H7 (cell line): Measurements from ENCODE around the gene SCYL1. TPM values are rescaled to one million over a fixed set of nuclear protein-coding genes. Genes with fewer than 3 reads are reported as not detected.
"Not testable (repeated sequence)": the region's sequence is repeated elsewhere in the genome, so short reads cannot be mapped to it uniquely, and the experiment has no call there.

Source experiments
- DNase-seq: peaks from one replicate; pipeline ENCODE4 v3.0.0; 2012
- H3K27me3 ChIP-seq: 2 replicates; pipeline ENCODE4 v1.6.0; 2011; ENCODE audit warnings: mild to moderate bottlenecking, low read length; ENCODE audit not compliant: control insufficient read depth, insufficient read depth
- H3K36me3 ChIP-seq: replicated peaks from 2 replicates; pipeline ENCODE4 v1.5.1; 2011; ENCODE audit warnings: low read length; ENCODE audit not compliant: control insufficient read depth, insufficient read depth
- H3K4me3 ChIP-seq: 2 replicates; pipeline ENCODE4 v1.5.1; 2011; ENCODE audit warnings: low read depth, mild to moderate bottlenecking, control low read depth, low read length, moderate library complexity; ENCODE audit not compliant: insufficient read depth
- total RNA-seq: library from RNA; depleted of rRNA; stranded (reverse); fragments of >200 nt; shearing (Covaris generic); gene quantifications from 2 replicates; pipeline ENCODE4 v1.2.3, GENCODE V29; 2014

Gene SCYL1
- total RNA-seq, 1 experiment from 2014 or later: 72.3 TPM

DNA sequence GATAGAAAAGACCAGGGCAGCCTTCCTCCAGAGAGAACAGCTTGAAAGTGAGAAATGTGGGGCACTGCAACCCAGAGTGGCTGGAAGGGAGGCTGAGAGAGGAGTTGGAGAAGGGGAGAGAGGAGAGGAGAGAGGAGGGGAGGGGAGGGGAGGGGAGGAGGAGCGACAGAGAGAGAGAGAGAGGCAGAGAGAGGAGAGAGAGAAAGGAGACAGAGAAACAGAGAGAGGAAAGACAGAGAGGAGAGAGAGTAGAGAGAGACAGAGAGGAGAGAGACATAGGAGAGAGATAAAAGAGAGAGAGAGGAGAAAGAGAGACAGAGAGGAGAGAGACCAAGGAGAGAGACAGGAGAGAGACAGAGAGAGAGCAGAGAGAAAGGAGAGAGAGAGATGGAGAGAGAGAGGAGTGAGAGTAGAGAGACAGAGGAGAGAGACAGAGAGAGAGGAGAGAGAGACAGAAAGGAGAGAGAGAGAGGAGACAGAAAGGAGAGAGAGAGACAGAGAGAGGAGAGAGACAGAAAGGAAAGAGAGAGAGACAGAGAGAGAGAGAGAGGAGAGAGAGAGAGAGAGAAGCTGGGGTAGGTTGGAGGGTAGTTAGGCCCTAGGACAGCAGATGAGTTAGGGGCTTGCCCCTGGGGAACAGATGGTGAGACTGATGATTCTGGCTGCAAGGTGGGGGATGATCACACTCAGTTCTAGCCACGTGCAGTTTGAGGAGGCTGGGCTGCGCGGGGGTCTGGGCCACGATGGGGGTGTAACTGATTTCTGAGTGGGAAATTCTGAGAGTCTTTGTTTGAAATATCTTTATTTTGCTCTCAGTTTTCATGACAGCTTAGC, 8.5 kb upstream of the SCYL1 start:
- Histone ChIP-seq H3K36me3 (no peaks in the 10 kb centered on the region), H3K27me3 (no peaks in the 10 kb centered on the region), H3K4me3 (no peak overlapping the region)
- DNase-seq: peak; percentile 36

DNA sequence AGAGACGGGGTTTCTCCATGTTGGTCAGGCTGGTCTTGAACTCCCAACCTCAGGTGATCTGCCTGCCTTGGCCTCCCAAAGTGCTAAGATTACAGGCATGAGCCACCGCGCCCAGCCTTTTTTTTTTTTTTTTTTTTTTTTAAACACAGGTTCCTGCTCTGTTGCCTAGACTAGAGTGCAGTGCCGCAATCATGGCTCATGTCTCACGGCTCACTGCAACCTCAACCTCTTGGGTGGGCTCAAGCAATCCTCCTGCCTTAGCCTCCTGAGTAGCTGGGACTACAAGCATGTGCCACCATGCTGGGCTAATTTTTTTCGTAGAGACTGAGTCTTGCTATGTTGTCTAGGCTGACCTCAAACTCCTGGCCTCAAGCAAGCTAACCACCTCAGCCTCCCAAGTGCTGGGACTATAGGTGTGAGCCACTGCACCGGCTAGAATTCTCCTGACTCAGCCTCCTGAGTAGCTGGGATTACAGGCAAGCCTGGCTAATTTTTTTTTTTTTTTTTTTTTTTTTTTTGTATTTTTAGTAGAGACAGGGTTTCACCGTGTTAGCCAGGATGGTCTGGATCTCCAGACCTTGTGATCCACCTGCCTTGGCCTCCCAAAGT, 5.8 kb upstream of the SCYL1 start:
- DNase-seq, H3K27me3 ChIP-seq, H3K36me3 ChIP-seq, H3K4me3 ChIP-seq: not testable (repeated sequence)

DNA sequence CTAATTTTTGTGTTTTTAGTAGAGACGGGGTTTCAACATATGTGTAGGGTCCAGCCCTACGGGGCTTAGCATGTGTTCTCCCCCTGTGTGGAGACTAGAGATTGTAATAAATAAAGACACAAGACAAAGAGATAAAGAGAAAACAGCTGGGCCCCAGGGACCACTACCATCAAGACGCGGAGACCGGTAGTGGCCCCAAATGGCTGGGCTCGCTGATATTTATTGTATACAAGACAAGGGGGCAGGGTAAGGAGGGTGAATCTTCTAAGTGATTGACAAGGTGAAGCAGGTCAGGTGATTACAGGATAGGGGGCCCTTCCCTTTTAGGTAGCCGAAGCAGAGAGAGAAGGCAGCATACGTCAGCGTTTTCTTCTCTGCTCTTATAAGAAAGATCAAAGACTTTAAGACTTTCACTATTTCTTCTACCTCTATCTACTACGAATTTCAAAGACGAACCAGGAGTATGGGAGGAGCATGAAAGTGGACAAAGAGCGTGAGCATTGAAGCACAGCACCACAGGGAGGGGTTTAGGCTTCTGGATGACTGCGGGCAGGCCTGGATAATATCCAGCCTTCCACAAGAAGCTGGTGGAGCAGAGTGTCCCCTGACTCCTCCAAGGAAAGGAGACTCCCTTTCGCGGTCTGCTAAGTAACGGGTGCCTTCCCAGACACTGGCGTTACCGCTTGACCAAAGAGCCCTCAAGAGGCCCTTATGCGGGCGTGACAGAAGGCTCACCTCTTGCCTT, 2.9 kb upstream of the SCYL1 start:
- DNase-seq, H3K27me3 ChIP-seq, H3K36me3 ChIP-seq, H3K4me3 ChIP-seq: not testable (repeated sequence)

DNA sequence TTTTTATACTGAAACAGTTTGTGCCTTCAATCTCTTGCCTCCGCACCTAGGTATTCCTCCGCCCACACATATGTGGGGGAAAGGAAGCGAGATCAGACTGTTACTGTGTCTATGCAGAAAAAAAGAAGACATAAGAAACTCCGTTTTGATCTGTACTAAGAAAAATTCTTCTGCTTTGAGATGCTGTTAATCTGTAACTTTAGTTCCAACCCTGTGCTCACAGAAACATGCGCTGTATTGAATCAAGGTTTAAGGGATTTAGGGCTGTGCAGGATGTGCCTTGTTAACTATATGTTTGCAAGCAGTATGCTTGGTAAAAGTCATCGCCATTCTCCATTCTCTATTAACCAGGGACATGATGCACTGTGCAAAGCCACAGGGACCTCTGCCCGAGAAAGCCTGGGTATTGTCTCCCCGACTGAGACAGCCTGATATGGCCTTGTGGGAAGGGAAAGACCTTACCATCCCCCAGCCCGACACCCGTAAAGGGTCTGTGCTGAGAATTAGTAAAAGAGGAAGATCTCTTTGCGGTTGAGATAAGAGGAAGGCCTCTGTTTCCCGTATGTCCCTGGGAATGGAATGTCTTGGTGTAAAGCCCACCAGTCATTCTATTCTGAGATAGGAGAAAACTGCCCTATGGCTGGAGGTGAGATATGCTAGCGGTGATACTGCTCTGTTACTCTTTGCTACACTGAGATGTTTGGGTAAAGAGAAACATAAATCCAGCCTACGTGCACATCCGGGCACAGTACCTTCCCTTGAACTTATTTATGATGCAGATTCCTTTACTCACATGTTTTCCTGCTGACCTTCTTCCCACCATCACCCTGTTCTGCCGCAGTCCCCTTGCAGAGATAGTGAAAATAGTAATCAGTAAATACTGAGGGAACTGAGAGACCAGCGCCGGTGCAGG, 1.9 kb upstream of the SCYL1 start:
- H3K4me3 ChIP-seq, H3K27me3 ChIP-seq, DNase-seq, H3K36me3 ChIP-seq: not testable (repeated sequence)

DNA sequence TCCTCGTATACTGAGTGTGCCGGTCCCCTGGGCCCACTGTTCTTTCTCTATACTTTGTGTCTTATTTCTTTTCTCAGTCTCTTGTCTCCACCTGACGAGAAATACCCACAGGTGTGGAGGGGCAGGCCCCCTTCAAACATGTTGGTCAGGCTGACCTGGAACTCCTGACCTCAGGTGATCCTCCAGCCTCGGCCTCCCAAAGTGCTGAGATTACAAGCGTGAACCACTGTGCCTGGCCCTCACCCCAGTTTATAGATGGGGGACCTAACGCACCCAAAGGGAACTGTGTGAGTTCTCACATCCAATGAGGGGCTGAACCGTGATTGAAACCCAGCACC, 1.3 kb upstream of the SCYL1 start:
- not testable (repeated sequence) for DNase-seq, H3K36me3 ChIP-seq, H3K27me3 ChIP-seq, H3K4me3 ChIP-seq

DNA sequence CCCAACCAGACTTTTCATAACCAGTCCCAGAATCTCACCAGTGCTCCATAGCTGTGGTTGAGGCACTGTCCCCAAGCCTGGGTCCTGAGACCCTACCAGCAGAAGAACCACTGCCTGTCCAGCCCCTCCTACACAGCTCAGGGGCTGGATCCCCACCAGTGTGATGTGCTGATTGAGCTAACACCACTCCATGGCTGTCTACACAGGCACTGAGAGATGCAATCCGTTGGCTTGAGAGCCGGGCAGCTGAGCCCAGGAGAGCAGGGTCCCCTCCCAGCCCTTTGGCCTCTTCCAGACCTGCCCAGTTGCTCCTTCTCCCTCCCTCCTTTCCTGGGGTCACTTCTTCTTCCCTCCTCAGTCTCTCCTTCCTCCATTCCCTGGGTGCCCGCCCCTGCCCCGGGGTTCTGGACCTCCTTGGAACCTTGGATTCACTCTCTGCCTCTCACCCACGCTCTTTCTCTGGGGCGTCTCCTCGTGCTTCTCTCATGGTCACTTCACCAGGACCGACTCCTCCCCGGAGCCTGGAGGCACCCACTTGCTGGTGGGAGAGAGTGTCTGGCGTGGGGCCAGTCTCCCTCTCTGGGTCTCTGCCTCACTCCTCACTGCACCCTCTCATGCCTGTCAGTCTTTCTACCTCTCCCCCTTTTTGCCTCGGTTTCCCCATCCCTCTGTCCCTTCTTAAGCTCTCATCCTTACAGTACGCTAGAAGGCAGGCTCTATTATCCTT, 706 bp upstream of the SCYL1 start:
- Histone ChIP-seq H3K27me3 (peaks cover 4% of the 10 kb centered on the region), H3K4me3 (peak overlapping the region; percentile 33), H3K36me3 (peaks cover 5% of the 10 kb centered on the region; the same call in 1 of the 2 replicates)
- DNase-seq: no peak

DNA sequence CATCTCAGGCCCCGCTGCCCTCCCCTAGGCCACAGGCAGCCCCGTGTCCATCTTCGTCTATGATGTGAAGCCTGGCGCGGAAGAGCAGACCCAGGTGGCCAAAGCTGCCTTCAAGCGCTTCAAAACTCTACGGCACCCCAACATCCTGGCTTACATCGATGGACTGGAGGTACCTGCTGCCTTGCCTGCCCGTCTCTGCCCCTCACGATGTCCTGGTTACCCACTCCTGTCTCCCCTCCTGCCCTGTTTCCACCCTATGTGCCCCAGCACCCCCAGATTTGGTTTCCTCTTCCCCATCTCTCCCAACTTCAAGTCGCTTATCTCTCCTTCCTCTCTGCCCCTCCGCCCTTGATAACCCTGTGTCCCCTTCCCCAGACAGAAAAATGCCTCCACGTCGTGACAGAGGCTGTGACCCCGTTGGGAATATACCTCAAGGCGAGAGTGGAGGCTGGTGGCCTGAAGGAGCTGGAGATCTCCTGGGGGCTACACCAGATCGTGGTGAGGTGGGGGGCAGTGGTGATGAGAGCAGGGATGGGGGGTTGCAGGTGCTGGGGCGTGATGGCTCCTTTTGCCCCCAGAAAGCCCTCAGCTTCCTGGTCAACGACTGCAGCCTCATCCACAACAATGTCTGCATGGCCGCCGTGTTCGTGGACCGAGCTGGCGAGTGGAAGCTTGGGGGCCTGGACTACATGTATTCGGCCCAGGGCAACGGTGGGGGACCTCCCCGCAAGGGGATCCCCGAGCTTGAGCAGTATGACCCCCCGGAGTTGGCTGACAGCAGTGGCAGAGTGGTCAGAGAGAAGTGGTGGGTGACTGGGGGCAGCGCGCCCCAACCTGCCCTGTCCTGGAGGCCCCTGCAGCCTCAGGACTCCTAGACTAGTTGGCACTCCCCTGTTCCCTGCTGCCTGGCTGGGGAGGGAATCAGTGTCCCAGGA, 930 bp downstream of the SCYL1 start:
- Histone ChIP-seq H3K4me3 (peak overlapping the region; percentile 95), H3K27me3 (peaks cover 4% of the 10 kb centered on the region), H3K36me3 (peaks cover 9% of the 10 kb centered on the region)
- peak; percentile 38 for DNase-seq

DNA sequence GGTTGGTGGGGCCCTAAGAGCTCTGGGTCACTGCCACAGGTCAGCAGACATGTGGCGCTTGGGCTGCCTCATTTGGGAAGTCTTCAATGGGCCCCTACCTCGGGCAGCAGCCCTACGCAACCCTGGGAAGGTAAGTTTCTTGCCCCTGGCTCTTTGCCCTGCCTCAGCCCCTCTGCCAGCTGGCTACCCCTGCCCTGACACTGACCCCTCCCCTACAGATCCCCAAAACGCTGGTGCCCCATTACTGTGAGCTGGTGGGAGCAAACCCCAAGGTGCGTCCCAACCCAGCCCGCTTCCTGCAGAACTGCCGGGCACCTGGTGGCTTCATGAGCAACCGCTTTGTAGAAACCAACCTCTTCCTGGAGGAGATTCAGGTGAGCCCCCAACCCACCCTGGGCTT, 1.9 kb downstream of the SCYL1 start:
- Histone ChIP-seq H3K36me3 (peaks cover 16% of the 10 kb centered on the region), H3K27me3 (peaks cover 4% of the 10 kb centered on the region), H3K4me3 (no peak overlapping the region)
- DNase-seq: no peak

DNA sequence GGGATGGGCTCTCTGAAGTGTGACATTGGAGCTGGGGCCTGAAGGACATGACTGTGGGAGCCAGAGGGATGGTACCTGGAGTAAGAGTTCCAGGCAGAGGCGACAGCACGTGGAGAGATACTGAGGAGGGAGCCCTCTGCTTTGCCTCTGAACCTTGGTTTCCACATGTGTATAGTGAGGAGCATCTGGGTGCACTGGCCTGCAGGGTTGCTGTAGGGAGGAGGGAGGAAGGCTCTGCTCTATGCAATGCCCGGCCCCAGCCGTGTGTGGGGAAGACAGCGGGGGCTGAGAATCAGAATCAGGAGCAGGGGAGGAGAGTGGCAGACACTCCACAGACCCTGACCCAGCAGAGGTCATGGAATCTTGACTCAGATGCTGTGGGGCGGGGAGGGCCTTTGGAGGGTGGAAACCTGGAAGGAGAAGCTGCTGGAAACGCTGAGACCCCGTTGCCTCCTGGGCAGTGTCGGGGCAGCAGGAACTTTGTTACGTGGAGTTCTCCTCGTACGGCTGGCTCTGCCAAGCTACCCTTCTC, 4.0 kb downstream of the SCYL1 start:
- no peak for DNase-seq
- peaks cover 2% of the 10 kb centered on the region for H3K27me3 ChIP-seq
- no peak overlapping the region for H3K4me3 ChIP-seq
- H3K36me3 ChIP-seq: peaks cover 22% of the 10 kb centered on the region

DNA sequence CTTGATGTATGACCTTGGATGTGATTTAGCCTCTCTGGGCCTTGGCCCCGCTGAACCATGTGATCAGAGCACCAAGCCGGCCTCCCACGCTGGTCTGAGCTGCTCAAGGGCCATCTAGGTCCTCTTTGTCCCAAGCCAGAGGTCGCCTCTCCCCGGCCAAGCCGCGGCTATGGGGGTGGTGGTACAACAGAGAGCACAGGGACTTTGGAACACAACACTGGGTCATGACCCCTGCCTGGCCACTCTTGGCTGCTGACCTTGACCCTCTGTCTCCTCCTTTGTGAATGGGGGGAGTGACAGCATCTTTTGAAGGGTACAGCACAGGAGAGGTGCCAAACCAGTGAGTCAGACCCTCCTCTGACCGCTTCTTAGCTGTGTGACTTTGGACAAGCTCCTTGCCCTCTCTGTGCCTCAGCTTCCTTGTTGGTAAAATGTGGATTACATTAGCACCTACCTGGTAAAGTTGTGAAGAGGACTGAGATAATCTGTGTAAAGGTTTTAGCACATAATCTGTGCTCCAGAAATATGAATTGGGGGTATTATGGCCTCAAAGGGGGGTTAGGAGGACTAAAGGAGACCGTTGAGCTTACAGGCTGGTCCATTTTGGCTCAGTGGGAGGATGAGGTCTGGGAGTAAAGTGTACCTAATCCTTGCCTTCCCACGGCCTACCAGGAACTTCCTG, 4.7 kb downstream of the SCYL1 start:
- peaks cover 22% of the 10 kb centered on the region for H3K36me3 ChIP-seq
- peak; percentile 24 for DNase-seq
- H3K27me3 ChIP-seq: no peaks in the 10 kb centered on the region
- H3K4me3 ChIP-seq: no peak overlapping the region

DNA sequence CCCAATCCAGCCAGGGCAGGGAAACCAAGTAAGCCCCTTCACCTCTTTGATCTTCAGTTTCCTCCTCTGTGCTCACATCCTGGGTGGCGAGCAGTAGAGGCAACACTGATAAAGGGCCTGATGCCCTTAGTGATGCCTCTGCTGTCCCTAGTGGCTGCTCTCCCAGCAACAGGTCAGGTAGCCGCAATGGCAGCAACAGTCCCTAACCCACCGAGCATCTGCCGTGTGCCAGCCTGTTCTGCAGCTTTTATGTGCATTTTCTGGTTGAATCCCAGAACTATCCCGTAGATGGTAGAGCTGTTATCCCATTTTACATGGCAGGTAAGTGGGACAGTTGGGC, 5.2 kb downstream of the SCYL1 start:
- peak; percentile 81 for DNase-seq
- H3K36me3 ChIP-seq: peaks cover 22% of the 10 kb centered on the region
- H3K4me3 ChIP-seq: no peak overlapping the region
- no peaks in the 10 kb centered on the region for H3K27me3 ChIP-seq

DNA sequence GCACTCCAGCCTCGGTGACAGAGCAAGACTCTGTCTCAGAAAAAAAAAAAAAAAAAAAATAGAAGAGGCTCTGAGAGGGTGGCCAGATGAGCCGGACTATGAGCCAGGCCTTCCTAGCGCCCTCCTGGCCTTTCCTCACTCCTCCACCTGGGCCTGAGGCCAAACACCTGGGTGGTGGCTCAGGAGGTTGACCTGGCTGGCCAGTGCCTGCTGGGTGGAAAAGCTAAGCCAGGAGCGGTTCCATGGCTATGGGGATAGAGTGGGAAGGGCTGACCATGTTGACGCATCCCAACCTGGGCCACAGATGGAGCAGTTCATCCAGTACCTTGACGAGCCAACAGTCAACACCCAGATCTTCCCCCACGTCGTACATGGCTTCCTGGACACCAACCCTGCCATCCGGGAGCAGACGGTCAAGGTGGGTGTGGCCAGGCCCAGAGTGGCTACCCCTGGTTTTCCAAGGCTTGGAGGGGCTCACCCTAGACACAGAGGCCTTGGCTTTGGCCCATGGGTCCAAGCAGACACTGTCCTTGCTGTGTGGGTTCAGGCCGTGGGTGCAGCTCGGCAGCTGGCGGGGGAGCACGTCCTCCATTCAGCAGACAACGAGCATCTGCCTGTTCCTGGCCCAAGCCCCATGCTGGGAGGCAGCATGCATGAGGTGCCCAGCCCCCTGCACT, 7.6 kb downstream of the SCYL1 start:
- H3K4me3 ChIP-seq: no peak overlapping the region
- H3K36me3 ChIP-seq: peaks cover 20% of the 10 kb centered on the region
- no peaks in the 10 kb centered on the region; the same call in 1 of the 2 replicates for H3K27me3 ChIP-seq
- DNase-seq: no peak
